ENCODE measurements around the gene COL1A1. TPM values are rescaled to one million over a fixed set of nuclear protein-coding genes. Genes with fewer than 3 reads are reported as not detected.

Gene COL1A1
- total RNA-seq, 1 donor from 2014 or later: 12,796 TPM

- Mint-ChIP-seq H3K27me3 (ENCODE audit: low read depth, unreplicated experiment) (no peaks in the 10 kb centered on the region), H3K4me1 (ENCODE audit: low read depth, unreplicated experiment) (peaks cover 2% of the 10 kb centered on the region), H3K4me3 (ENCODE audit: unreplicated experiment) (no peak overlapping the region), H3K36me3 (ENCODE audit: low read depth, unreplicated experiment) (peaks cover 5% of the 10 kb centered on the region), H3K9me3 (ENCODE audit: unreplicated experiment) (peaks cover 10% of the 10 kb centered on the region), H3K27ac (ENCODE audit: unreplicated experiment) (no peak overlapping the region)
- no peaks in the 10 kb centered on the region for H3K9me3 ChIP-seq (ENCODE audit: insufficient read depth, low read depth, low read length)
- no peaks in the 10 kb centered on the region for H3K36me3 ChIP-seq (ENCODE audit: insufficient read depth, low read length)
- FAIRE-seq (no peak), DNase-seq (ENCODE audit: low read depth) (no peak)
- no peak overlapping the region for H3K4me2 ChIP-seq (ENCODE audit: low read length)
- no peak overlapping the region for H2AFZ ChIP-seq (ENCODE audit: low read depth, low read length)
- H3K27me3 ChIP-seq (ENCODE audit: insufficient read depth, low read length): no peaks in the 10 kb centered on the region
- H3K4me3 ChIP-seq (ENCODE audit: insufficient read depth, low read depth, low read length): no peak overlapping the region
- no peak overlapping the region for H3K9ac ChIP-seq (ENCODE audit: low read length)
- H3K4me1 ChIP-seq (ENCODE audit: insufficient read depth, low read length): no peaks in the 10 kb centered on the region
- H3K79me2 ChIP-seq (ENCODE audit: insufficient read depth, low read length): no peaks in the 10 kb centered on the region
- no peak overlapping the region for H3K27ac ChIP-seq (ENCODE audit: low read depth, low read length)
- TF ChIP-seq CTCF (IDR thresholded peaks at IDR 0.05; ENCODE audit: insufficient read depth, low read depth, low read length): no peak
- no peak for TF ChIP-seq EZH2 (IDR thresholded peaks at IDR 0.05; ENCODE audit: insufficient read depth, low read length)
- no peaks in the 10 kb centered on the region for H4K20me1 ChIP-seq (ENCODE audit: insufficient read depth, low read length)
Measured at GRCh38 chr17:50238601-50239280, 37.3 kb upstream of the COL1A1 start.

- Mint-ChIP-seq H3K4me3 (ENCODE audit: unreplicated experiment) (no peak overlapping the region), H3K27me3 (ENCODE audit: low read depth, unreplicated experiment) (no peaks in the 10 kb centered on the region), H3K27ac (ENCODE audit: unreplicated experiment) (no peak overlapping the region), H3K36me3 (ENCODE audit: low read depth, unreplicated experiment) (peaks cover 7% of the 10 kb centered on the region), H3K4me1 (ENCODE audit: low read depth, unreplicated experiment) (peaks cover 2% of the 10 kb centered on the region), H3K9me3 (ENCODE audit: unreplicated experiment) (peaks cover 13% of the 10 kb centered on the region)
- FAIRE-seq: no peak
- H3K79me2 ChIP-seq (ENCODE audit: insufficient read depth, low read length): no peaks in the 10 kb centered on the region
- no peaks in the 10 kb centered on the region for H3K27me3 ChIP-seq (ENCODE audit: insufficient read depth, low read length)
- no peak overlapping the region for H3K9ac ChIP-seq (ENCODE audit: low read length)
- no peaks in the 10 kb centered on the region for H3K9me3 ChIP-seq (ENCODE audit: insufficient read depth, low read depth, low read length)
- H3K27ac ChIP-seq (ENCODE audit: low read depth, low read length): no peak overlapping the region
- no peak for DNase-seq (ENCODE audit: low read depth)
- no peak for TF ChIP-seq CTCF (IDR thresholded peaks at IDR 0.05; ENCODE audit: insufficient read depth, low read depth, low read length)
- no peak for TF ChIP-seq EZH2 (IDR thresholded peaks at IDR 0.05; ENCODE audit: insufficient read depth, low read length)
- H3K4me3 ChIP-seq (ENCODE audit: insufficient read depth, low read depth, low read length): no peak overlapping the region
- H2AFZ ChIP-seq (ENCODE audit: low read depth, low read length): no peak overlapping the region
- no peaks in the 10 kb centered on the region for H3K4me1 ChIP-seq (ENCODE audit: insufficient read depth, low read length)
- no peaks in the 10 kb centered on the region for H3K36me3 ChIP-seq (ENCODE audit: insufficient read depth, low read length)
- no peak overlapping the region for H3K4me2 ChIP-seq (ENCODE audit: low read length)
- no peaks in the 10 kb centered on the region for H4K20me1 ChIP-seq (ENCODE audit: insufficient read depth, low read length)
Measured at GRCh38 chr17:50237901-50238300, 36.5 kb upstream of the COL1A1 start.

- FAIRE-seq (no peak), DNase-seq (ENCODE audit: low read depth) (no peak)
- no peaks in the 10 kb centered on the region for H3K4me1 ChIP-seq (ENCODE audit: insufficient read depth, low read length)
- no peaks in the 10 kb centered on the region for H3K79me2 ChIP-seq (ENCODE audit: insufficient read depth, low read length)
- Mint-ChIP-seq H3K27me3 (ENCODE audit: low read depth, unreplicated experiment) (peaks cover 7% of the 10 kb centered on the region), H3K27ac (ENCODE audit: unreplicated experiment) (no peak overlapping the region), H3K9me3 (ENCODE audit: unreplicated experiment) (peaks cover 17% of the 10 kb centered on the region), H3K4me3 (ENCODE audit: unreplicated experiment) (no peak overlapping the region), H3K36me3 (ENCODE audit: low read depth, unreplicated experiment) (peaks cover 4% of the 10 kb centered on the region), H3K4me1 (ENCODE audit: low read depth, unreplicated experiment) (no peaks in the 10 kb centered on the region)
- H3K27ac ChIP-seq (ENCODE audit: low read depth, low read length): no peak overlapping the region
- no peaks in the 10 kb centered on the region for H4K20me1 ChIP-seq (ENCODE audit: insufficient read depth, low read length)
- H3K9me3 ChIP-seq (ENCODE audit: insufficient read depth, low read depth, low read length): no peaks in the 10 kb centered on the region
- H3K4me3 ChIP-seq (ENCODE audit: insufficient read depth, low read depth, low read length): no peak overlapping the region
- no peak overlapping the region for H2AFZ ChIP-seq (ENCODE audit: low read depth, low read length)
- TF ChIP-seq CTCF (IDR thresholded peaks at IDR 0.05; ENCODE audit: insufficient read depth, low read depth, low read length) (no peak), EZH2 (IDR thresholded peaks at IDR 0.05; ENCODE audit: insufficient read depth, low read length) (no peak)
- no peaks in the 10 kb centered on the region for H3K36me3 ChIP-seq (ENCODE audit: insufficient read depth, low read length)
- H3K4me2 ChIP-seq (ENCODE audit: low read length): no peak overlapping the region
- no peak overlapping the region for H3K9ac ChIP-seq (ENCODE audit: low read length)
- no peaks in the 10 kb centered on the region for H3K27me3 ChIP-seq (ENCODE audit: insufficient read depth, low read length)
Measured at GRCh38 chr17:50234581-50234980, 33.1 kb upstream of the COL1A1 start.
